NCI-H146 treated with DMSO at 0.1 percent for 48 hours (cell line): ENCODE measurements around the gene ALK.
"Not testable (repeated sequence)": the region's sequence is repeated elsewhere in the genome, so short reads cannot be mapped to it uniquely, and the experiment has no call there.

ENCODE experiments used
- DNase-seq: peaks from one replicate; lab custom pipeline; 2025; ENCODE audit not compliant: unreplicated experiment; lab: John Stamatoyannopoulos, UW

ALK gene

GRCh38 chr2:29844713-29845326 lies 76.6 kb downstream of the ALK start:
- DNase-seq = no peak

GRCh38 chr2:29841386-29842004 lies 79.9 kb downstream of the ALK start:
- DNase-seq = no peak

GRCh38 chr2:29839306-29839705 lies 82.1 kb downstream of the ALK start:
- DNase-seq = no peak

- no peak for DNase-seq
Measured at GRCh38 chr2:29837925-29838324, 83.5 kb downstream of the ALK start.

- no peak for DNase-seq
Measured at GRCh38 chr2:29834624-29835023, 86.8 kb downstream of the ALK start.

- DNase-seq = no peak
Measured at GRCh38 chr2:29834036-29834540, 87.3 kb downstream of the ALK start.

GRCh38 chr2:29831560-29831959 lies 89.8 kb downstream of the ALK start:
- DNase-seq = no peak

GRCh38 chr2:29829841-29830240 lies 91.5 kb downstream of the ALK start:
- DNase-seq = no peak

- DNase-seq = not testable (repeated sequence)
Measured at GRCh38 chr2:29824145-29824544, 97.2 kb downstream of the ALK start.

GRCh38 chr2:29821591-29821990 lies 99.8 kb downstream of the ALK start:
- DNase-seq = no peak

- no peak for DNase-seq
Measured at GRCh38 chr2:29819570-29819969, 101.8 kb downstream of the ALK start.

GRCh38 chr2:29817801-29818680 lies 103.3 kb downstream of the ALK start:
- DNase-seq = no peak

GRCh38 chr2:29817299-29817698 lies 104.1 kb downstream of the ALK start:
- DNase-seq = no peak

- no peak for DNase-seq
Measured at GRCh38 chr2:29816651-29817050, 104.7 kb downstream of the ALK start.

- DNase-seq = no peak
Measured at GRCh38 chr2:29811378-29811777, 110.0 kb downstream of the ALK start.

- DNase-seq = no peak
Measured at GRCh38 chr2:29810956-29811355, 110.4 kb downstream of the ALK start.

- DNase-seq = no peak
Measured at GRCh38 chr2:29808321-29808720, 113.1 kb downstream of the ALK start.

GRCh38 chr2:29807082-29807481 lies 114.3 kb downstream of the ALK start:
- DNase-seq = no peak

- no peak for DNase-seq
Measured at GRCh38 chr2:29806461-29806860, 114.9 kb downstream of the ALK start.

- no peak for DNase-seq
Measured at GRCh38 chr2:29804671-29805070, 116.7 kb downstream of the ALK start.

- no peak for DNase-seq
Measured at GRCh38 chr2:29803537-29803936, 117.8 kb downstream of the ALK start.

GRCh38 chr2:29802986-29803385 lies 118.4 kb downstream of the ALK start:
- no peak for DNase-seq
